GM23338 (cell line): Measurements from ENCODE around the gene SSH2. TPM values are rescaled to one million over a fixed set of nuclear protein-coding genes. Genes with fewer than 3 reads are reported as not detected.
A peak's percentile ranks its signal among the peaks of the same experiment; 100 is the strongest.

ENCODE experiments used
- ATAC-seq: fragments of 200-7000 bp; cut with Tn5 transposase; 3 replicates; pipeline ENCODE4 v1.9.1; 2020
- DNase-seq: peaks from one replicate; pipeline ENCODE4 v3.0.0-alpha.2; 2015; ENCODE audit warnings: low spot score
- H2AFZ ChIP-seq: fragments of 200-600 bp; sonication (generic); 2 replicates; pipeline ENCODE4 v1.8.0; 2016; ENCODE audit warnings: antibody characterized with exemption, mild to moderate bottlenecking, moderate library complexity
- H3F3A ChIP-seq: fragments of 200-600 bp; sonication (generic); replicated peaks from 2 replicates; pipeline ENCODE4 v1.8.0; 2017; ENCODE audit warnings: antibody characterized with exemption, mixed run types, low read depth
- H3K27ac ChIP-seq: fragments of 200-600 bp; sonication (generic); 2 replicates; pipeline ENCODE4 v1.6.1; 2016; ENCODE audit warnings: low read depth
- H3K27me3 ChIP-seq: fragments of 200-600 bp; sonication (generic); 2 replicates; pipeline ENCODE4 v1.8.0; 2016; ENCODE audit warnings: mild to moderate bottlenecking, mixed run types, moderate library complexity; ENCODE audit not compliant: insufficient read depth
- H3K36me3 ChIP-seq: fragments of 200-600 bp; sonication (generic); 2 replicates; pipeline ENCODE4 v1.8.0; 2016; ENCODE audit warnings: mild to moderate bottlenecking; ENCODE audit not compliant: insufficient read depth
- H3K4me1 ChIP-seq: fragments of 200-600 bp; sonication (generic); 2 replicates; pipeline ENCODE4 v1.8.0; 2016; ENCODE audit warnings: mild to moderate bottlenecking, moderate library complexity; ENCODE audit not compliant: insufficient read depth
- H3K4me2 ChIP-seq: fragments of 200-600 bp; sonication (generic); 2 replicates; pipeline ENCODE4 v1.7.1; 2017; ENCODE audit warnings: mixed run types
- H3K4me3 ChIP-seq: fragments of 200-600 bp; sonication (generic); 2 replicates; pipeline ENCODE4 v1.6.1; 2016; ENCODE audit warnings: mixed run types
- H3K79me2 ChIP-seq: fragments of 200-600 bp; sonication (generic); replicated peaks from 2 replicates; pipeline ENCODE4 v1.8.0; 2017; ENCODE audit warnings: mild to moderate bottlenecking; ENCODE audit not compliant: insufficient read depth
- H3K9me2 ChIP-seq: fragments of 200-600 bp; sonication (generic); 2 replicates; pipeline ENCODE4 v1.8.0; 2017; ENCODE audit not compliant: insufficient read depth
- H4K20me1 ChIP-seq: fragments of 200-600 bp; sonication (generic); replicated peaks from 2 replicates; pipeline ENCODE4 v1.8.0; 2017; ENCODE audit warnings: mild to moderate bottlenecking; ENCODE audit not compliant: insufficient read depth
- H3K27ac Mint-ChIP-seq: 2 replicates; pipeline ENCODE4 v1.8.0; 2020; ENCODE audit warnings: inconsistent platforms, mild to moderate bottlenecking, moderate library complexity, mixed read lengths
- H3K27me3 Mint-ChIP-seq: 3 replicates; pipeline ENCODE4 v1.8.0; 2022; ENCODE audit warnings: low read depth, mild to moderate bottlenecking, moderate library complexity, mixed read lengths, inconsistent platforms; ENCODE audit not compliant: insufficient read depth, poor library complexity
- H3K36me3 Mint-ChIP-seq: 3 replicates; pipeline ENCODE4 v1.8.0; 2021; ENCODE audit warnings: low read depth, mild to moderate bottlenecking, inconsistent platforms, moderate library complexity, mixed read lengths
- H3K4me1 Mint-ChIP-seq: 3 replicates; pipeline ENCODE4 v1.8.0; 2020; ENCODE audit warnings: mild to moderate bottlenecking, inconsistent platforms, mixed read lengths
- H3K4me3 Mint-ChIP-seq: 3 replicates; pipeline ENCODE4 v1.8.0; 2021; ENCODE audit warnings: moderate library complexity, mild to moderate bottlenecking, inconsistent platforms, mixed read lengths
- H3K9me3 Mint-ChIP-seq: 3 replicates; pipeline ENCODE4 v1.8.0; 2020; ENCODE audit warnings: moderate library complexity, mild to moderate bottlenecking, inconsistent platforms, mixed read lengths
- CREB1 ChIP-seq: fragments of 250-450 bp; sonication (Bioruptor Pico); IDR thresholded peaks from 2 replicates; pipeline ENCODE4 v1.5.0; 2020; ENCODE audit warnings: low read depth, mild to moderate bottlenecking, moderate library complexity
- EZH2 ChIP-seq: fragments of 200-600 bp; sonication (generic); IDR thresholded peaks from one replicate; pipeline ENCODE4 v1.8.0; 2017; ENCODE audit warnings: antibody characterized with exemption, mild to moderate bottlenecking, low read depth; ENCODE audit not compliant: unreplicated experiment
- EZH2phosphoT487 ChIP-seq: fragments of 200-600 bp; sonication (generic); IDR thresholded peaks from one replicate; pipeline ENCODE4 v1.8.1; 2018; ENCODE audit warnings: antibody characterized with exemption; ENCODE audit not compliant: unreplicated experiment
- JUNB ChIP-seq: IDR thresholded peaks from one replicate; pipeline ENCODE4 v1.6.1; 2016; ENCODE audit warnings: antibody characterized with exemption; ENCODE audit not compliant: unreplicated experiment
- NANOG ChIP-seq: IDR thresholded peaks from 2 replicates; pipeline ENCODE4 v1.6.1; 2016; ENCODE audit warnings: antibody characterized with exemption, borderline replicate concordance
- STAT1 ChIP-seq: IDR thresholded peaks from one replicate; pipeline ENCODE4 v1.6.1; 2016; ENCODE audit warnings: antibody characterized with exemption; ENCODE audit not compliant: unreplicated experiment
- ZNF114 ChIP-seq: fragments of 250-450 bp; sonication (Bioruptor Pico); IDR thresholded peaks from 2 replicates; pipeline ENCODE4 v1.5.0; 2020; ENCODE audit warnings: mild to moderate bottlenecking, moderate library complexity
- ZNF331 ChIP-seq: fragments of 250-450 bp; sonication (Bioruptor Pico); IDR thresholded peaks from 2 replicates; pipeline ENCODE4 v1.5.0; 2020; ENCODE audit warnings: low read depth, mild to moderate bottlenecking, moderate library complexity
- polyA plus RNA-seq: library from polyadenylated mRNA; unstranded; fragments of >200 nt; fragmentation: Nextera tagmentation; extraction: Ambion mirVana; gene quantifications from 2 replicates; pipeline ENCODE4 v1.2.1, GENCODE V29; 2016
- total RNA-seq: library from RNA; depleted of rRNA; stranded (reverse); fragments of >200 nt; shearing (Covaris generic); gene quantifications from 2 replicates; pipeline ENCODE4 v1.2.3, GENCODE V29; 2014
- TF ChIP-seq, protein P1 (sequence below): fragments of 250-450 bp; sonication (Bioruptor Pico); IDR thresholded peaks from 2 replicates; pipeline ENCODE4 v1.5.0; 2020; ENCODE audit warnings: mild to moderate bottlenecking, moderate library complexity
- TF ChIP-seq, protein P2 (sequence below): IDR thresholded peaks from 2 replicates; pipeline ENCODE4 v1.6.1; 2016; ENCODE audit warnings: antibody characterized with exemption
- TF ChIP-seq, protein P3 (sequence below): IDR thresholded peaks from one replicate; pipeline ENCODE4 v1.6.1; 2018; ENCODE audit warnings: antibody characterized with exemption; ENCODE audit not compliant: unreplicated experiment

SSH2 gene
- total and polyA plus RNA-seq, 2 experiments from 2014 or later: 9.9 to 12.1 TPM

DNA sequence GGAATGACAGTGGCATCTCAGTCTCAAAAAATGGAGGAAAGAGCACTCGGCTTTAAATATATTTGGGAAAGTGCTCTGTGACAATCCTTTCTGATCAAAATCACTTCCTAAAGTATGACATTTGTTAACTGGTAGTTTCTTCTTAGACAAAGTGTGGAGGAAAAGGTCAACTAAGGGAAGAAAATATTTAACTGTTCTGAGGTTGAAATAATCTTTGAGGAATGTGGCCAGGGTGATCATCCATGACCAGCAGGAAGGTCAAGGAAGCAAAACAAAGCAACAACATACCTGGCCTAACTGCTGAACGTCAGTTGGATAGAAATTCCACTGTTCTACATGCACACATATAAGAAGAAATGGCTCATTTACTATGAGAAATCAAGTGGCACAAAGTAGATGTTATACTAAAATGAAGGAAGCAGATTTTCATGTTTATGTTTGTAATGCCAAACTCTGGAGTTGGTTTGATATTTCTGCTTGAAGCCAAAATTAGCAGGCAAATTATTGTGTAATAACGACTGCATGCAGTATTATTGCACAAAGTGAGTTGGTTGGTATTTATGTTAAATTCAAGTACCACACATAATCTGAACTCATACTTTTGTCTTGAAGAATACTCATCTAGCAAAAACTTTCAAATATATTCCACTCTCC is 220.0 kb downstream of the SSH2 start:
- no peaks in the 10 kb centered on the region for H3K27me3 ChIP-seq
- H3F3A ChIP-seq: no peaks in the 10 kb centered on the region
- H3K4me1 ChIP-seq: peaks cover 18% of the 10 kb centered on the region; the same call in 1 of the 2 replicates
- ATAC-seq (no peak), DNase-seq (no peak)
- H3K27ac ChIP-seq: no peak overlapping the region; the same call in 1 of the 2 replicates
- H3K79me2 ChIP-seq: no peaks in the 10 kb centered on the region
- no peaks in the 10 kb centered on the region for H4K20me1 ChIP-seq
- H3K9me2 ChIP-seq: no peaks in the 10 kb centered on the region
- peak overlapping the region; percentile 14; the same call in 1 of the 2 replicates for H3K27ac Mint-ChIP-seq
- no peaks in the 10 kb centered on the region for H3K9me3 Mint-ChIP-seq
- H3K4me3 ChIP-seq: no peak overlapping the region
- H3K27me3 Mint-ChIP-seq: peaks cover 2% of the 10 kb centered on the region
- H3K4me1 Mint-ChIP-seq: peaks cover 13% of the 10 kb centered on the region
- no peak overlapping the region for H2AFZ ChIP-seq
- no peaks in the 10 kb centered on the region for H3K36me3 ChIP-seq
- H3K36me3 Mint-ChIP-seq: no peaks in the 10 kb centered on the region
- no peak overlapping the region for H3K4me3 Mint-ChIP-seq
- no peak for TF ChIP-seq ZNF331 (CRISPR knock-in tag)
- TF ChIP-seq NANOG: no peak
- no peak overlapping the region for H3K4me2 ChIP-seq

DNA sequence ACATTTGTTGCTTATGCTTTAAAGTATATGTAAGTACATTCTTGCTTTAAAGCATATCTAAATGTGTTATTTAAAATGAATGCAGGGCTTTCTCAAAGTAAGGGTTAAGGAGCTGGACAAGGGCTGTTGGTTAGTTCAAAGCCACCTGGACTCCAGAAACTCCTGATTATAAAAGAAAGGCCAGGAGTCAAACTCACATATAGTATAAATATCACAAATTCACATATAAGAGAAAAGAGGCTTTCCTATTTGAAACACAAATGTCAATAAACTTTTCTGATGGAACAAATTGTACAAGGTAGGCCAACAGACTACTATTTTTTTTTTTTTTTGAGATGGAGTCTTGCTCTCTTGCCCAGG is 222.8 kb downstream of the SSH2 start:
- Mint-ChIP-seq H3K9me3 (no peaks in the 10 kb centered on the region), H3K36me3 (no peaks in the 10 kb centered on the region), H3K27me3 (peaks cover 2% of the 10 kb centered on the region), H3K4me1 (peaks cover 7% of the 10 kb centered on the region; the same call in 2 of the 3 replicates), H3K4me3 (no peak overlapping the region), H3K27ac (no peak overlapping the region)
- Histone ChIP-seq H3K4me3 (no peak overlapping the region), H4K20me1 (no peaks in the 10 kb centered on the region), H3K36me3 (no peaks in the 10 kb centered on the region), H3K27ac (no peak overlapping the region), H3F3A (no peaks in the 10 kb centered on the region), H3K27me3 (no peaks in the 10 kb centered on the region), H3K4me2 (no peak overlapping the region), H3K9me2 (no peaks in the 10 kb centered on the region), H3K4me1 (peaks cover 7% of the 10 kb centered on the region; the same call in 1 of the 2 replicates), H3K79me2 (no peaks in the 10 kb centered on the region), H2AFZ (no peak overlapping the region)
- ATAC-seq (no peak), DNase-seq (no peak)
- TF ChIP-seq EZH2phosphoT487 (no peak), STAT1 (no peak), ZNF114 (no peak), CREB1 (CRISPR knock-in tag) (no peak), EZH2 (no peak), JUNB (no peak)
- TF ChIP-seq, protein P1, sequence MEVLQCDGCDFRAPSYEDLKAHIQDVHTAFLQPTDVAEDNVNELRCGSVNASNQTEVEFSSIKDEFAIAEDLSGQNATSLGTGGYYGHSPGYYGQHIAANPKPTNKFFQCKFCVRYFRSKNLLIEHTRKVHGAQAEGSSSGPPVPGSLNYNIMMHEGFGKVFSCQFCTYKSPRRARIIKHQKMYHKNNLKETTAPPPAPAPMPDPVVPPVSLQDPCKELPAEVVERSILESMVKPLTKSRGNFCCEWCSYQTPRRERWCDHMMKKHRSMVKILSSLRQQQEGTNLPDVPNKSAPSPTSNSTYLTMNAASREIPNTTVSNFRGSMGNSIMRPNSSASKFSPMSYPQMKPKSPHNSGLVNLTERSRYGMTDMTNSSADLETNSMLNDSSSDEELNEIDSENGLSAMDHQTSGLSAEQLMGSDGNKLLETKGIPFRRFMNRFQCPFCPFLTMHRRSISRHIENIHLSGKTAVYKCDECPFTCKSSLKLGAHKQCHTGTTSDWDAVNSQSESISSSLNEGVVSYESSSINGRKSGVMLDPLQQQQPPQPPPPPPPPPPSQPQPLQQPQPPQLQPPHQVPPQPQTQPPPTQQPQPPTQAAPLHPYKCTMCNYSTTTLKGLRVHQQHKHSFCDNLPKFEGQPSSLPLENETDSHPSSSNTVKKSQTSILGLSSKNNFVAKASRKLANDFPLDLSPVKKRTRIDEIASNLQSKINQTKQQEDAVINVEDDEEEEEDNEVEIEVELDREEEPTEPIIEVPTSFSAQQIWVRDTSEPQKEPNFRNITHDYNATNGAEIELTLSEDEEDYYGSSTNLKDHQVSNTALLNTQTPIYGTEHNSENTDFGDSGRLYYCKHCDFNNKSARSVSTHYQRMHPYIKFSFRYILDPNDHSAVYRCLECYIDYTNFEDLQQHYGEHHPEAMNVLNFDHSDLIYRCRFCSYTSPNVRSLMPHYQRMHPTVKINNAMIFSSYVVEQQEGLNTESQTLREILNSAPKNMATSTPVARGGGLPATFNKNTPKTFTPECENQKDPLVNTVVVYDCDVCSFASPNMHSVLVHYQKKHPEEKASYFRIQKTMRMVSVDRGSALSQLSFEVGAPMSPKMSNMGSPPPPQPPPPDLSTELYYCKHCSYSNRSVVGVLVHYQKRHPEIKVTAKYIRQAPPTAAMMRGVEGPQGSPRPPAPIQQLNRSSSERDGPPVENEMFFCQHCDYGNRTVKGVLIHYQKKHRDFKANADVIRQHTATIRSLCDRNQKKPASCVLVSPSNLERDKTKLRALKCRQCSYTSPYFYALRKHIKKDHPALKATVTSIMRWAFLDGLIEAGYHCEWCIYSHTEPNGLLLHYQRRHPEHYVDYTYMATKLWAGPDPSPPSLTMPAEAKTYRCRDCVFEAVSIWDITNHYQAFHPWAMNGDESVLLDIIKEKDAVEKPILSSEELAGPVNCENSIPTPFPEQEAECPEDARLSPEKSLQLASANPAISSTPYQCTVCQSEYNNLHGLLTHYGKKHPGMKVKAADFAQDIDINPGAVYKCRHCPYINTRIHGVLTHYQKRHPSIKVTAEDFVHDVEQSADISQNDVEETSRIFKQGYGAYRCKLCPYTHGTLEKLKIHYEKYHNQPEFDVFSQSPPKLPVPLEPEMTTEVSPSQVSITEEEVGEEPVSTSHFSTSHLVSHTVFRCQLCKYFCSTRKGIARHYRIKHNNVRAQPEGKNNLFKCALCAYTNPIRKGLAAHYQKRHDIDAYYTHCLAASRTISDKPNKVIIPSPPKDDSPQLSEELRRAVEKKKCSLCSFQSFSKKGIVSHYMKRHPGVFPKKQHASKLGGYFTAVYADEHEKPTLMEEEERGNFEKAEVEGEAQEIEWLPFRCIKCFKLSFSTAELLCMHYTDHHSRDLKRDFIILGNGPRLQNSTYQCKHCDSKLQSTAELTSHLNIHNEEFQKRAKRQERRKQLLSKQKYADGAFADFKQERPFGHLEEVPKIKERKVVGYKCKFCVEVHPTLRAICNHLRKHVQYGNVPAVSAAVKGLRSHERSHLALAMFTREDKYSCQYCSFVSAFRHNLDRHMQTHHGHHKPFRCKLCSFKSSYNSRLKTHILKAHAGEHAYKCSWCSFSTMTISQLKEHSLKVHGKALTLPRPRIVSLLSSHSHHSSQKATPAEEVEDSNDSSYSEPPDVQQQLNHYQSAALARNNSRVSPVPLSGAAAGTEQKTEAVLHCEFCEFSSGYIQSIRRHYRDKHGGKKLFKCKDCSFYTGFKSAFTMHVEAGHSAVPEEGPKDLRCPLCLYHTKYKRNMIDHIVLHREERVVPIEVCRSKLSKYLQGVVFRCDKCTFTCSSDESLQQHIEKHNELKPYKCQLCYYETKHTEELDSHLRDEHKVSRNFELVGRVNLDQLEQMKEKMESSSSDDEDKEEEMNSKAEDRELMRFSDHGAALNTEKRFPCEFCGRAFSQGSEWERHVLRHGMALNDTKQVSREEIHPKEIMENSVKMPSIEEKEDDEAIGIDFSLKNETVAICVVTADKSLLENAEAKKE (CRISPR knock-in tag): no peak
- TF ChIP-seq, protein P2, sequence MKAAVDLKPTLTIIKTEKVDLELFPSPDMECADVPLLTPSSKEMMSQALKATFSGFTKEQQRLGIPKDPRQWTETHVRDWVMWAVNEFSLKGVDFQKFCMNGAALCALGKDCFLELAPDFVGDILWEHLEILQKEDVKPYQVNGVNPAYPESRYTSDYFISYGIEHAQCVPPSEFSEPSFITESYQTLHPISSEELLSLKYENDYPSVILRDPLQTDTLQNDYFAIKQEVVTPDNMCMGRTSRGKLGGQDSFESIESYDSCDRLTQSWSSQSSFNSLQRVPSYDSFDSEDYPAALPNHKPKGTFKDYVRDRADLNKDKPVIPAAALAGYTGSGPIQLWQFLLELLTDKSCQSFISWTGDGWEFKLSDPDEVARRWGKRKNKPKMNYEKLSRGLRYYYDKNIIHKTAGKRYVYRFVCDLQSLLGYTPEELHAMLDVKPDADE: no peak
- TF ChIP-seq, protein P3, sequence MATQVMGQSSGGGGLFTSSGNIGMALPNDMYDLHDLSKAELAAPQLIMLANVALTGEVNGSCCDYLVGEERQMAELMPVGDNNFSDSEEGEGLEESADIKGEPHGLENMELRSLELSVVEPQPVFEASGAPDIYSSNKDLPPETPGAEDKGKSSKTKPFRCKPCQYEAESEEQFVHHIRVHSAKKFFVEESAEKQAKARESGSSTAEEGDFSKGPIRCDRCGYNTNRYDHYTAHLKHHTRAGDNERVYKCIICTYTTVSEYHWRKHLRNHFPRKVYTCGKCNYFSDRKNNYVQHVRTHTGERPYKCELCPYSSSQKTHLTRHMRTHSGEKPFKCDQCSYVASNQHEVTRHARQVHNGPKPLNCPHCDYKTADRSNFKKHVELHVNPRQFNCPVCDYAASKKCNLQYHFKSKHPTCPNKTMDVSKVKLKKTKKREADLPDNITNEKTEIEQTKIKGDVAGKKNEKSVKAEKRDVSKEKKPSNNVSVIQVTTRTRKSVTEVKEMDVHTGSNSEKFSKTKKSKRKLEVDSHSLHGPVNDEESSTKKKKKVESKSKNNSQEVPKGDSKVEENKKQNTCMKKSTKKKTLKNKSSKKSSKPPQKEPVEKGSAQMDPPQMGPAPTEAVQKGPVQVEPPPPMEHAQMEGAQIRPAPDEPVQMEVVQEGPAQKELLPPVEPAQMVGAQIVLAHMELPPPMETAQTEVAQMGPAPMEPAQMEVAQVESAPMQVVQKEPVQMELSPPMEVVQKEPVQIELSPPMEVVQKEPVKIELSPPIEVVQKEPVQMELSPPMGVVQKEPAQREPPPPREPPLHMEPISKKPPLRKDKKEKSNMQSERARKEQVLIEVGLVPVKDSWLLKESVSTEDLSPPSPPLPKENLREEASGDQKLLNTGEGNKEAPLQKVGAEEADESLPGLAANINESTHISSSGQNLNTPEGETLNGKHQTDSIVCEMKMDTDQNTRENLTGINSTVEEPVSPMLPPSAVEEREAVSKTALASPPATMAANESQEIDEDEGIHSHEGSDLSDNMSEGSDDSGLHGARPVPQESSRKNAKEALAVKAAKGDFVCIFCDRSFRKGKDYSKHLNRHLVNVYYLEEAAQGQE: no peak
